A673 (cell line): ENCODE measurements around the gene SLC38A3. TPM values are rescaled to one million over a fixed set of nuclear protein-coding genes. Genes with fewer than 3 reads are reported as not detected.

Experiments
- BruUV-seq: library from RNA; stranded (reverse); fragments of 400-500 nt; replicated peaks from 2 replicates; lab custom pipeline; 2021; lab: Mats Ljungman, UMichigan
- CTCF ChIA-PET: fragments of 300-600 bp; sonication (Branson Sonifier 250); formaldehyde crosslinking; loops from one replicate; lab custom pipeline; 2022; ENCODE audit warnings: antibody characterized with exemption; lab: Charles Lee
- POLR2A ChIA-PET: fragments of 300-600 bp; sonication (Branson Sonifier 250); formaldehyde crosslinking; loops from one replicate; lab custom pipeline; 2022; ENCODE audit warnings: antibody characterized with exemption; ENCODE audit not compliant: low non-redundant PET; lab: Charles Lee
- DNase-seq: peaks from one replicate; pipeline ENCODE4 v3.0.0-alpha.2; 2015; ENCODE audit warnings: low spot score
- H3K27ac ChIP-seq: fragments of 200-600 bp; sonication (generic); 2 replicates; pipeline ENCODE4 v1.5.1; 2016; ENCODE audit warnings: mixed run types, low read depth, mild to moderate bottlenecking, mixed read lengths, antibody characterized with exemption, low read length; ENCODE audit not compliant: poor library complexity, severe bottlenecking
- H3K27me3 ChIP-seq: fragments of 200-600 bp; sonication (generic); replicated peaks from 2 replicates; pipeline ENCODE4 v1.6.1; 2017; ENCODE audit warnings: mixed run types, low read depth, mild to moderate bottlenecking, mixed read lengths, antibody characterized with exemption, low read length; ENCODE audit not compliant: insufficient read depth, poor library complexity
- H3K36me3 ChIP-seq: fragments of 200-600 bp; sonication (generic); 2 replicates; pipeline ENCODE4 v1.6.1; 2016; ENCODE audit warnings: mixed run types, mild to moderate bottlenecking, mixed read lengths, antibody characterized with exemption, low read length; ENCODE audit not compliant: insufficient read depth, poor library complexity, severe bottlenecking
- H3K4me1 ChIP-seq: fragments of 200-600 bp; sonication (generic); 2 replicates; pipeline ENCODE4 v1.6.1; 2017; ENCODE audit warnings: mixed run types, mild to moderate bottlenecking, mixed read lengths, antibody characterized with exemption, low read length; ENCODE audit not compliant: insufficient read depth, poor library complexity, severe bottlenecking
- H3K4me3 ChIP-seq: fragments of 200-600 bp; sonication (generic); 2 replicates; pipeline ENCODE4 v1.5.1; 2016; ENCODE audit warnings: low read depth, mixed run types, mild to moderate bottlenecking, mixed read lengths, low read length; ENCODE audit not compliant: poor library complexity, severe bottlenecking
- H3K9me3 ChIP-seq: fragments of 200-600 bp; sonication (generic); 2 replicates; pipeline ENCODE4 v1.6.1; 2016; ENCODE audit warnings: mixed run types, low read depth, mild to moderate bottlenecking, mixed read lengths, antibody characterized with exemption, low read length; ENCODE audit not compliant: poor library complexity, severe bottlenecking
- CTCF ChIP-seq: fragments of 300-800, 200-600 bp; sonication (generic); conservative IDR thresholded peaks from 2 replicates; pipeline ENCODE4 v1.5.1; 2017; ENCODE audit warnings: low read depth, mild to moderate bottlenecking, antibody characterized with exemption, low read length, moderate library complexity, mixed read lengths
- EZH2 ChIP-seq: fragments of 200-600 bp; sonication (generic); IDR thresholded peaks from 2 replicates; pipeline ENCODE4 v1.6.1; 2017; ENCODE audit warnings: borderline replicate concordance, low read depth, mild to moderate bottlenecking, mixed read lengths, antibody characterized with exemption, low read length; ENCODE audit not compliant: poor library complexity, severe bottlenecking
- intact Hi-C: fragments of 100-400 bp; cut with micrococcal nuclease; formaldehyde crosslinking; loops from one replicate; pipeline ENCODE4 v1.10.0; 2022; ENCODE audit not compliant: unreplicated experiment
- total RNA-seq: library from RNA; stranded (reverse); gene quantifications from 2 replicates; pipeline ENCODE4 v1.2.3, GENCODE V29; 2021

Gene SLC38A3
- total RNA-seq, 1 experiment from 2014 or later = not detected

GRCh38 chr3:50236484-50237132 is 31.5 kb downstream of the SLC38A3 start:
- TF ChIP-seq CTCF (no peak), EZH2 (no peak)
- ChIA-PET POLR2A (no interaction called here), CTCF (no interaction called here)
- Histone ChIP-seq H3K9me3 (no peaks in the 10 kb centered on the region), H3K4me3 (peak overlapping the region; percentile 76), H3K36me3 (no peaks in the 10 kb centered on the region), H3K27me3 (no peaks in the 10 kb centered on the region), H3K4me1 (peaks cover 10% of the 10 kb centered on the region), H3K27ac (peak overlapping the region; percentile 77)
- no peak for DNase-seq
- intact Hi-C loops = no loop called here
- no TSS peak for BruUV-seq

GRCh38 chr3:50237133-50237651 is 32.1 kb downstream of the SLC38A3 start:
- CTCF ChIA-PET = interaction anchor here (0.6 kb wide), 1 partner anchor 108 kb away, joined by 5 read pairs; the partner anchor contains the start of gene ZMYND10
- POLR2A ChIA-PET = no interaction called here
- peak overlapping the region; percentile 76 for H3K4me3 ChIP-seq
- H3K27me3 ChIP-seq = no peaks in the 10 kb centered on the region
- DNase-seq = peak; percentile 29
- H3K27ac ChIP-seq = peak overlapping the region; percentile 77
- no TSS peak for BruUV-seq
- H3K9me3 ChIP-seq = no peaks in the 10 kb centered on the region
- peaks cover 14% of the 10 kb centered on the region for H3K4me1 ChIP-seq
- intact Hi-C loops = no loop called here
- TF ChIP-seq CTCF = no peak
- no peak for TF ChIP-seq EZH2
- H3K36me3 ChIP-seq = no peaks in the 10 kb centered on the region

GRCh38 chr3:50237754-50238548 is 32.9 kb downstream of the SLC38A3 start:
- H3K4me3 ChIP-seq = peak overlapping the region; percentile 76
- CTCF ChIA-PET = interaction anchor here (0.6 kb wide), 2 partner anchors 83 to 108 kb away, joined by 5 to 9 read pairs; partner anchors contain the start of gene ZMYND10
- H3K27me3 ChIP-seq = no peaks in the 10 kb centered on the region
- H3K9me3 ChIP-seq = no peaks in the 10 kb centered on the region
- H3K27ac ChIP-seq = peak overlapping the region; percentile 77
- H3K4me1 ChIP-seq = peaks cover 14% of the 10 kb centered on the region
- DNase-seq = peak; percentile 83
- TF ChIP-seq EZH2 (no peak), CTCF (no peak)
- no TSS peak for BruUV-seq
- POLR2A ChIA-PET = no interaction called here
- intact Hi-C loops = no loop called here
- no peaks in the 10 kb centered on the region for H3K36me3 ChIP-seq
